ENCODE measurements around the gene INSIG1. TPM values are rescaled to one million over a fixed set of nuclear protein-coding genes. Genes with fewer than 3 reads are reported as not detected.

Gene INSIG1
- total RNA-seq, 1 experiment from 2014 or later = 54.7 TPM

GRCh38 chr7:155300641-155301452 lies 3.2 kb downstream of the INSIG1 start:
- H3K4me2 ChIP-seq (ENCODE audit: low read length) = no peak overlapping the region
- H3K27me3 ChIP-seq (ENCODE audit: insufficient read depth, low read length) = no peaks in the 10 kb centered on the region
- H3K9me3 ChIP-seq (ENCODE audit: control insufficient read depth in 1 of 2, insufficient read depth in 1 of 2, low read depth in 1 of 2, low read length in 2 of 2) = no peaks in the 10 kb centered on the region
- no peaks in the 10 kb centered on the region for H3K9me2 ChIP-seq (ENCODE audit: insufficient read depth)
- ATAC-seq (no peak), DNase-seq (ENCODE audit: low read depth, low spot score) (no peak)
- no peak overlapping the region for H3K4me3 ChIP-seq (replicated peaks in 1 of 2; ENCODE audit: low read depth in 1 of 2, low read length in 2 of 2)
- no peaks in the 10 kb centered on the region for H4K20me1 ChIP-seq (ENCODE audit: insufficient read depth)
- ChIA-PET POLR2A (no interaction called here), RAD21 (ENCODE audit: low non-redundant PET in 1 of 2, low total read pairs in 2 of 2, uncharacterized antibody in 2 of 2, unreplicated experiment in 2 of 2) (no interaction called here), CTCF (no interaction called here)
- intact Hi-C loops (cut with micrococcal nuclease) = no loop called here
- peaks cover 21% of the 10 kb centered on the region for H3K79me2 ChIP-seq (ENCODE audit: insufficient read depth, low read length)
- H3K36me3 ChIP-seq (ENCODE audit: control insufficient read depth in 1 of 2, insufficient read depth in 2 of 2, low read length in 2 of 2) = peaks cover 5 to 23% of the 10 kb centered on the region in 2 experiments; a peak in 3 of 4 replicates
- H3K9ac ChIP-seq (ENCODE audit: low read length) = no peak overlapping the region
- no peak for TF ChIP-seq ZNF274 (IDR thresholded peaks at IDR 0.05; ENCODE audit: low read depth, low read length)
- no peak for TF ChIP-seq MAX (IDR thresholded peaks at IDR 0.05)
- TF ChIP-seq ZBTB33 (IDR thresholded peaks at IDR 0.05; ENCODE audit: extremely low read depth, insufficient replicate concordance, low read length) = no peak
- TF ChIP-seq EGR1 (IDR thresholded peaks at IDR 0.05; ENCODE audit: low read depth) = no peak
- TF ChIP-seq REST (IDR thresholded peaks at IDR 0.05; ENCODE audit: low read depth) = no peak
- TF ChIP-seq EZH2 (IDR thresholded peaks at IDR 0.05) = no peak
- TF ChIP-seq ATF3 (IDR thresholded peaks at IDR 0.05) = no peak
- TF ChIP-seq CBX3 (IDR thresholded peaks at IDR 0.05; ENCODE audit: low read depth) = no peak
- TF ChIP-seq JUND (IDR thresholded peaks at IDR 0.05) = no peak
- TF ChIP-seq CTCF (IDR thresholded peaks at IDR 0.05 in 2 of 3, conservative IDR thresholded peaks at IDR 0.05 in 1 of 3; ENCODE audit: borderline replicate concordance in 1 of 3, insufficient read depth in 1 of 3, low read depth in 2 of 3, low read length in 2 of 3) = no peak
- no peak for TF ChIP-seq TCF7L2 (IDR thresholded peaks at IDR 0.05; ENCODE audit: borderline replicate concordance, extremely low read depth, insufficient read depth, insufficient read length)
- TF ChIP-seq SIN3A (IDR thresholded peaks at IDR 0.05; ENCODE audit: low read depth) = no peak
- no peak for TF ChIP-seq EZH2phosphoT487 (IDR thresholded peaks at IDR 0.05; ENCODE audit: borderline replicate concordance)
- no peak for TF ChIP-seq SP1 (IDR thresholded peaks at IDR 0.05; ENCODE audit: low read depth)
- H3K27ac ChIP-seq (ENCODE audit: low read depth, low read length) = no peak overlapping the region
- H3K4me1 ChIP-seq (ENCODE audit: control insufficient read depth in 1 of 2, insufficient read depth in 2 of 2, low read length in 2 of 2) = peaks cover 14 to 33% of the 10 kb centered on the region in 2 experiments
- no TSS peak for BruUV-seq (replicated peaks)
- H2AFZ ChIP-seq (ENCODE audit: low read depth, low read length, poor library complexity, severe bottlenecking) = no peak overlapping the region

Data from HCT116 (cell line).